Measurements from ENCODE around the gene TIMP3.

Gene TIMP3

DNA sequence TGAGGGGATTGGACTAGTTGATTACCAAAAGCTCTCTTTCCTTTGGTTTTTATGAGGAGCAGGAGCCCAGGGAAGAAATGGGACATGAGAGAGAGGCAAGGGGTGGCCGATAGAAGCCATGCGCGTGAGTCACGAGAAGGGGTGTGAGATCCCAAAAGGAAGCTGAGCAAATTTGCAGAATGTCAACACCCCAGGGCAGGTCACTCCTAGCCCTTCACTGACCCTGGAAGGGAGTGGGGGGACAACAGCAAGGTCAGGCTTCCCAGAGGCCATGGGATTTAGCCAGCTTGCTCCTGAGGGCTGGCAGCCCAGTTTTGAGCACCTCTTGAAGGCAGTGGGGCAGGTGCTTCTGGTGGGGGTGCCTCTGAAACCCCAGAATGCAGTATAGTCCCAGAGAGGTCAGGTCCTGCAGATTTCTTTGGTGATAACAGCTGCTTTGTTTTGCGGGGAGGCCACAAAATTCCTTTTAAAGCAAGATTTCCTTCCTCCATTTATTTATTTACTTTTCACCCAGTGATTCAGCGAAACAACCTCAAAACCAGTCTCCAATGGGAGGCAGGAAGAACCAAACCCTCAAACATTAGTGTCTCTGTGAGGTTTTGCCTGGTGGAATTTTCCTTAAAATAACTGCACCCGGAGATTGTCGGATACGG lies 40.1 kb upstream of the TIMP3 start:
- WGBS (ENCODE audit: insufficient coverage, insufficient read length): no CpG with 5 or more reads among the region's 9 CpGs
- Histone ChIP-seq H3K4me3 (ENCODE audit: low read length) (no peak overlapping the region), H3K36me3 (ENCODE audit: control insufficient read depth, insufficient read depth, low read length) (no peaks in the 10 kb centered on the region), H3K4me1 (ENCODE audit: control insufficient read depth, insufficient read depth, low read length) (no peaks in the 10 kb centered on the region; the same call in 1 of the 2 replicates), H3K27me3 (ENCODE audit: control insufficient read depth, insufficient read depth, low read length) (no peaks in the 10 kb centered on the region), H3K27ac (ENCODE audit: low read length) (no peak overlapping the region), H3K9me3 (ENCODE audit: control insufficient read depth, insufficient read depth, low read length) (no peaks in the 10 kb centered on the region)
- no peak for DNase-seq (ENCODE audit: low read depth, low spot score)

DNA sequence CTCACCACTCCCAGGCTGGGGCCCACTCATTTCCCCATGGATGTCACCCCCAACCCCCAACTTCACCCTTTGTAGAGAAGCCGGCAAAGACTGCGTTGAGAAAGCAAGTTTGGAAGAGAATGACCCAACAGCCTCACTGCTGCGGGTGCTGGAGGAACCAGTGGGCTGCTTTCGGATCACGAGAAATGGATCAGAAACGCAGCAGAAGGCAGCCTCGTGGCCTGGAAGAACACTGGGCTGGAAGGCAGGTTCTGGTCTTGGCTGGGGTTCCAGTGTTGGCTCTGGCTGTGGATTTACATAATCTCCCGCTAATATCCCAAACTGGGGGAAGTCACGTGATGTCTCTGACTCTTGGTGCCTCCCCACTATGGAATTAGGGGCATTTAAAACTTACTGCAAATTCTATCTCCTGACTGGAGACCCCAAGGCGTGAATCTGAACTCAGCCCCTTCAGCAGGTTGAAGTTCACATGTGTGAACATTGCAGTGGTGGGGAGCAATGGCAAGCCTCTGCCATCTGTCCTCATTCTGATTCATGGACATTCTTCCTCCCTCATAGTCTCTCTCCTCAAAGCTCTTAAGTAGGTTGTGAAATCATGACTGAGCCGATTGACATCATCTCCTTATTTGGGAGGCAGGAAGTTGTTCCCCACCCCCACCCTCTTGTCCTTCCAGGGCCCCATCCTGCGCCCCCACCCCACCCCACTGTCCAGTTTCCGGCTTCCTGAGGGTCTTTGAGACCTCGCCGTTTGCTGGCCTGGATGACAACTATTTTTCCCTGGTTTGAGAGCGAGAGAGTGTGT lies 37.0 kb upstream of the TIMP3 start:
- no CpG with 5 or more reads among the region's 16 CpGs for WGBS (ENCODE audit: insufficient coverage, insufficient read length)

DNA sequence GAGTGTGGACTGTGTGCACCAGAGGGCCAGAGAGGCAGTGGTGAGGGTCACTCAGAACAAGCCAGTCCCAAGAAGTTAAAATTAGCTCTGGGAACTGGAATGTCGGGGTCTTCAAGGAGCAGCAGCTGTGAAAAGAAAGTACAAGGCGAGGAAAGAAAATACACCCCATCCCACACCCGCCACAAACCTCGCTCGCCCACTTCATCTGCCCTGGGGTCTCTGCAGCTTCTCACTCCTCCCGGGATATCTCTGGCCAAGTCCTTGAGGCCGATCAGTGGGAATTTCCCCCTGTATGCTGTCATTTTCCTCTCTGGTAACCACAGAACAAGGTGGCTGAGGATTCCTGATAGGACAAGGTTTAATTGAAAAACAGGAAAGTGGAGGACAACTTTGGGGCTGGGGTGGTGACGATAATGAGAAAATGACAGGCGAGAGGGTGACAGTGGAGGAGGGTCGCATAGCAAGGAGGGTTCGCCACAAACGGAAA lies 36.3 kb upstream of the TIMP3 start:
- Histone ChIP-seq H3K27ac (ENCODE audit: low read length) (no peak overlapping the region), H3K36me3 (ENCODE audit: control insufficient read depth, insufficient read depth, low read length) (no peaks in the 10 kb centered on the region)
- no CpG with 5 or more reads among the region's 12 CpGs for WGBS (ENCODE audit: insufficient coverage, insufficient read length)

More for the DNA sequence above, 37.0 kb upstream of the TIMP3 start:
- Histone ChIP-seq H3K4me3 (ENCODE audit: low read length) (no peak overlapping the region), H3K36me3 (ENCODE audit: control insufficient read depth, insufficient read depth, low read length) (no peaks in the 10 kb centered on the region), H3K27ac (ENCODE audit: low read length) (no peak overlapping the region), H3K4me1 (ENCODE audit: control insufficient read depth, insufficient read depth, low read length) (no peaks in the 10 kb centered on the region; the same call in 1 of the 2 replicates), H3K27me3 (ENCODE audit: control insufficient read depth, insufficient read depth, low read length) (no peaks in the 10 kb centered on the region), H3K9me3 (ENCODE audit: control insufficient read depth, insufficient read depth, low read length) (no peaks in the 10 kb centered on the region)
- DNase-seq (ENCODE audit: low read depth, low spot score): no peak

DNA sequence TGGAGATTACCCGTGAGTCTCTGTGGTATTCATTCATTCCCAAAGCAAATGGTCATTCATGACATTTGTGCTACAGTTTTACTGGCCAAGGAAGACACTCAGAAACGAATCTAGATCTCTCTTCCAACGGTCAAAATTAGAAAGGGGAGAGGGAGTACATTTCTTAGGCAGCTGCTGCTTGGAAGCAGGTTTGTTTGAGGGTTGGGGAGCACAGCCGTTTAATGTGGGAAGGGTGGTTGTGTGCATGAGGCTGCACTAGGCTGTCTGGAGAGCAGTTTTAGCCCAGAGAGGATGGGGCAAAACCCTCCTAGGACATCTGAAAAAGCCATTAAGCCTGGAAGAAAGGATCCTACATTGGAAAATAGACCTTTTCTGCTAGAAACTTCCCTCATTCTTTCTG lies 29.7 kb upstream of the TIMP3 start:
- Histone ChIP-seq H3K4me1 (ENCODE audit: control insufficient read depth, insufficient read depth, low read length) (no peaks in the 10 kb centered on the region), H3K27me3 (ENCODE audit: control insufficient read depth, insufficient read depth, low read length) (no peaks in the 10 kb centered on the region; the same call in 1 of the 2 replicates), H3K36me3 (ENCODE audit: control insufficient read depth, insufficient read depth, low read length) (no peaks in the 10 kb centered on the region), H3K9me3 (ENCODE audit: control insufficient read depth, insufficient read depth, low read length) (no peaks in the 10 kb centered on the region), H3K4me3 (ENCODE audit: low read length) (no peak overlapping the region), H3K27ac (ENCODE audit: low read length) (no peak overlapping the region)
- DNase-seq (ENCODE audit: low read depth, low spot score): no peak
- no CpG with 5 or more reads among the region's 4 CpGs for WGBS (ENCODE audit: insufficient coverage, insufficient read length)

More for the DNA sequence above, 36.3 kb upstream of the TIMP3 start:
- Histone ChIP-seq H3K9me3 (ENCODE audit: control insufficient read depth, insufficient read depth, low read length) (no peaks in the 10 kb centered on the region), H3K4me1 (ENCODE audit: control insufficient read depth, insufficient read depth, low read length) (no peaks in the 10 kb centered on the region; the same call in 1 of the 2 replicates), H3K27me3 (ENCODE audit: control insufficient read depth, insufficient read depth, low read length) (no peaks in the 10 kb centered on the region), H3K4me3 (ENCODE audit: low read length) (no peak overlapping the region)
- DNase-seq (ENCODE audit: low read depth, low spot score): no peak

DNA sequence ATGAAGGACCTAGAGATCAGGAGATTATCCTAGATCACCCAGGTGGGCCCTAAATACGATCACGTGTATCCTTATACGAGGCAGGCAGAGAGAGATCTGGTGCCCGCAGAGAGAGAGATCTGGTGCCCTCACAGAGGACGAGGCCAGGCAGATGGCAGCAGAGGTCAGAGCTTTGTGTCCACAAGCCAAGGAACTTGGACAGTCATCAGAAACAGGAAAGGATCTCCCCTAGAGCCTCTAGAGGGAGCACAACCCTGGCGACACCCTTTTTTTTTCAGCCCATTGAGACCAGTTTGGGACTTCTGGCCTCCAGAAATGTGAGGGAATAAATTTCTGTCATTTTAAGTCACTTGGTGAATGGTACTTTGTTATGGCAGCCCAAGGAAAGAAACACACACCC lies 25.5 kb upstream of the TIMP3 start:
- H3K4me3 ChIP-seq (ENCODE audit: low read length): no peak overlapping the region
- no peaks in the 10 kb centered on the region; the same call in 1 of the 2 replicates for H3K27me3 ChIP-seq (ENCODE audit: control insufficient read depth, insufficient read depth, low read length)
- no peak overlapping the region for H3K27ac ChIP-seq (ENCODE audit: low read length)
- DNase-seq (ENCODE audit: low read depth, low spot score): peak; percentile 13
- no CpG with 5 or more reads among the region's 6 CpGs for WGBS (ENCODE audit: insufficient coverage, insufficient read length)
- H3K9me3 ChIP-seq (ENCODE audit: control insufficient read depth, insufficient read depth, low read length): no peaks in the 10 kb centered on the region
- peaks cover 2% of the 10 kb centered on the region for H3K4me1 ChIP-seq (ENCODE audit: control insufficient read depth, insufficient read depth, low read length)
- H3K36me3 ChIP-seq (ENCODE audit: control insufficient read depth, insufficient read depth, low read length): no peaks in the 10 kb centered on the region

DNA sequence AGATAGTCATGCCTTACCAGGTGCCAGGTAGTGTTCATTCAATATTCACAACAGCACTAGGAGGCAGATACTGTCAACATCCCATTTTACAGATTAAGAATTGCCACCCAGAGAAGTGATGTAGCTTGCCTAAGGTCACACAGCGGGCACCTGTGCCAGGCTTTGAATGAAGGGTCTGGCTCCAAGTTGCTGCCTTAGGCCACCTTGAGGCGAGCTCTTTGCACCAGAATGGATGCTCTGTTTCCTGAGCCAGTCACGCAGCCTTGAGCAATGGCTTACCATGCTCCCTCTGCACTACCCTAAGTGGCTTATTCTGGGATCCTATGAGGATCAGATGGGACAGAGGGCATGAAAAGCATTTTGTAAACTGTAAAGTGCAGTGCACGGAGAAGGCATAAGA lies 25.1 kb upstream of the TIMP3 start:
- no CpG with 5 or more reads among the region's 4 CpGs for WGBS (ENCODE audit: insufficient coverage, insufficient read length)

DNA sequence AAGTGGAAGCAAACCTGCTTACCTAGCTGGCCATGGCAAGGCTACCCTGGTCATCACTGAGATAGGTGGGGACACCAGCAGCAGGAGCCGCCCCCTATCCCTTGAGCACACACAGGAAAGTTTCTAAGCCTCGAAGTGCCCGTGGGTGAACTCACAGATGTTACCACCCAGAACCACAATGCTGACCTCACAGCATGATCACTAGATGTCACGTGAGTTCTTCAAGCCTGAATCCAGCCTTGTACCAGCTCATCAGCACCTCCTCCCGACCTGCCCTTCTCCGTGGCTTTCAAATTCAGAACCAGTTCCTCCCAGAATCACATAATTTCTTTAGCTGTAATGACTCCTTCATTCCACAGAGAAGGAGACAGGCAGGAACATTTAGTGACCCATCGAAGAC lies 24.7 kb upstream of the TIMP3 start:
- Histone ChIP-seq H3K27me3 (ENCODE audit: control insufficient read depth, insufficient read depth, low read length) (no peaks in the 10 kb centered on the region; the same call in 1 of the 2 replicates), H3K27ac (ENCODE audit: low read length) (no peak overlapping the region), H3K36me3 (ENCODE audit: control insufficient read depth, insufficient read depth, low read length) (no peaks in the 10 kb centered on the region), H3K4me1 (ENCODE audit: control insufficient read depth, insufficient read depth, low read length) (peaks cover 2% of the 10 kb centered on the region), H3K4me3 (ENCODE audit: low read length) (no peak overlapping the region), H3K9me3 (ENCODE audit: control insufficient read depth, insufficient read depth, low read length) (no peaks in the 10 kb centered on the region)
- no peak for DNase-seq (ENCODE audit: low read depth, low spot score)
- no CpG with 5 or more reads among the region's 7 CpGs for WGBS (ENCODE audit: insufficient coverage, insufficient read length)

More for the DNA sequence above, 25.1 kb upstream of the TIMP3 start:
- Histone ChIP-seq H3K27me3 (ENCODE audit: control insufficient read depth, insufficient read depth, low read length) (no peaks in the 10 kb centered on the region; the same call in 1 of the 2 replicates), H3K4me1 (ENCODE audit: control insufficient read depth, insufficient read depth, low read length) (peaks cover 2% of the 10 kb centered on the region), H3K9me3 (ENCODE audit: control insufficient read depth, insufficient read depth, low read length) (no peaks in the 10 kb centered on the region), H3K4me3 (ENCODE audit: low read length) (no peak overlapping the region), H3K27ac (ENCODE audit: low read length) (no peak overlapping the region), H3K36me3 (ENCODE audit: control insufficient read depth, insufficient read depth, low read length) (no peaks in the 10 kb centered on the region)
- no peak for DNase-seq (ENCODE audit: low read depth, low spot score)

DNA sequence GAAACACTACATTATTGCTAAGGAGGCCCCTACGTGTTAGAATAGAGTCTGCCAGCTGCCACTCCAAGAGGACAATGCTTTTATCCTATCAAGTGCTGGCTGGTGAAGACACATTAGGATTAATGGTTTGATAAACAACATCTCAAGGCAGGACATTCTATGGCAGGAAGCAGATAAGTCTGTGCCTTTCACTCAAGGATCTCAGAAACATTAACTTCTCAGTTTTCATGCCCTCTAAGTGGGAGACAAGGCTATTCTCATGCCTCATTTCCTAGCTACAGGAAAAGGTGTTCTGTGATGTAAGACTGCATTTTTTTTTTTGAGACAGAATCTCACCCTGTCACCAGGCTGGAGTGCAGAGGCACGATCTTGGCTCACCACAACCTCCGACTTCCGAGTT lies 23.5 kb upstream of the TIMP3 start:
- Histone ChIP-seq H3K36me3 (ENCODE audit: control insufficient read depth, insufficient read depth, low read length) (no peaks in the 10 kb centered on the region), H3K27me3 (ENCODE audit: control insufficient read depth, insufficient read depth, low read length) (no peaks in the 10 kb centered on the region; the same call in 1 of the 2 replicates), H3K4me3 (ENCODE audit: low read length) (no peak overlapping the region), H3K4me1 (ENCODE audit: control insufficient read depth, insufficient read depth, low read length) (peaks cover 2% of the 10 kb centered on the region), H3K9me3 (ENCODE audit: control insufficient read depth, insufficient read depth, low read length) (no peaks in the 10 kb centered on the region), H3K27ac (ENCODE audit: low read length) (no peak overlapping the region)
- no peak for DNase-seq (ENCODE audit: low read depth, low spot score)
- WGBS (ENCODE audit: insufficient coverage, insufficient read length): no CpG with 5 or more reads among the region's 4 CpGs

DNA sequence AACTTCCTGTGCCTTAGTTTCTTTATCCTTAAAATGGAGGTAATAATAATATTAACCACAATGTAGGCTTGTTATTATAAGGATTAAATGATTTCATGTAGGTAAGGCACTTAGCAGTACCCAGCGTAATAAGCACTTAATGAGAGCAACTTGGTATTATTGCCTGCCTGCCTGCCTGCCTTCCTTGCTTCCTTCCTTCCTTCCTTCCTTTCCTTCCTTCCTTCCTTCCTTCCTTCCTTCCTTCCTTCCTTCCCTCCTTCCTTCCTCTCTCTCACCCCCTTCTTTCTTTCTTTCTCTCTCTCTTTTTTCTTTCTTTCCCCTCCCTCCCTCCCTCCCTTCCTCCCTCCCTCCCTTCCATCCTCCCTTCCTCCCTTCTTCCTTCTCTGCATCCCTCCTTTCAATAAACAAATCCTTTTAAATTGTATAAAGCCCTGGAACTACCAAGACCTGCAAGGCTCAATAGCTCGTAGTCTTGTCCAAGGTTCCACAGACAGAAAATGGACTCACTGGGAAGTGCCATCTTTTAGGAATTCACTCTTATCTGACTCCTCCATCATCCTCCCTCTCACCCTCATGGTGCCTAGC lies 20.7 kb upstream of the TIMP3 start:
- no peak for DNase-seq (ENCODE audit: low read depth, low spot score)
- Histone ChIP-seq H3K4me3 (ENCODE audit: low read length) (no peak overlapping the region), H3K4me1 (ENCODE audit: control insufficient read depth, insufficient read depth, low read length) (peaks cover 2% of the 10 kb centered on the region), H3K27me3 (ENCODE audit: control insufficient read depth, insufficient read depth, low read length) (no peaks in the 10 kb centered on the region; the same call in 1 of the 2 replicates), H3K36me3 (ENCODE audit: control insufficient read depth, insufficient read depth, low read length) (no peaks in the 10 kb centered on the region), H3K27ac (ENCODE audit: low read length) (no peak overlapping the region), H3K9me3 (ENCODE audit: control insufficient read depth, insufficient read depth, low read length) (no peaks in the 10 kb centered on the region)
- no CpG with 5 or more reads among the region's 2 CpGs for WGBS (ENCODE audit: insufficient coverage, insufficient read length)

DNA sequence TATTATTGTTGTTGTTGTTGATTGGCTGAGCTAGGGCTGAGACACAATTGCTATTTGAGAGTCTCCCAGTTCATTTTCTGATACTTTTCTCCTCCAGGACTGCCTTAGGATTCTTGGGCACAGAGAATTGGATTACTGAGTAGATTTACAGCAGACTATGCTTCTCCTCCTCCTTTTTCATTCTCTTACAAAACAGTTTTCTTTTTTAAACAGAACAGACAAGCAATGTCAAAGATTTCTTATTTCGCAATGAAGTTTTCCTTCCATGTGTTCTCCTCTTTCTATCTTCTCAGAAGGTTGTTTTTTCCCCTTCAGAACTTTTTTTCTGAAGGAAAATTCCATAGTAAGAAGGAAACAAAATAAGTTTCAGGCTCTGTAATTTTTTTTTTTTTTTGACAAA lies 19.8 kb upstream of the TIMP3 start:
- Histone ChIP-seq H3K27ac (ENCODE audit: low read length) (no peak overlapping the region), H3K4me3 (ENCODE audit: low read length) (no peak overlapping the region), H3K27me3 (ENCODE audit: control insufficient read depth, insufficient read depth, low read length) (no peaks in the 10 kb centered on the region; the same call in 1 of the 2 replicates), H3K4me1 (ENCODE audit: control insufficient read depth, insufficient read depth, low read length) (peaks cover 2% of the 10 kb centered on the region), H3K36me3 (ENCODE audit: control insufficient read depth, insufficient read depth, low read length) (no peaks in the 10 kb centered on the region), H3K9me3 (ENCODE audit: control insufficient read depth, insufficient read depth, low read length) (no peaks in the 10 kb centered on the region)
- DNase-seq (ENCODE audit: low read depth, low spot score): no peak
- no CpG with 5 or more reads among the region's 1 CpG for WGBS (ENCODE audit: insufficient coverage, insufficient read length)
